ENCODE results near the gene ATOSA.

The ATOSA gene

GRCh38 chr15:52679232-52680040, at the start of gene ATOSA:
TSS of gene ATOSA (minus strand) at chr15:52679388. CDS start at chr15:52678021, 1,367 bp downstream.
- peak; percentile 91 for DNase-seq

GRCh38 chr15:52728899-52729298, 49.7 kb upstream of the ATOSA start:
- no peak for DNase-seq

- DNase-seq: no peak
Measured at GRCh38 chr15:52727815-52728214, 48.6 kb upstream of the ATOSA start.

- DNase-seq: no peak
Measured at GRCh38 chr15:52726195-52726594, 47.0 kb upstream of the ATOSA start.

GRCh38 chr15:52718551-52718950, 39.4 kb upstream of the ATOSA start:
- no peak for DNase-seq

- no peak for DNase-seq
Measured at GRCh38 chr15:52717924-52718323, 38.7 kb upstream of the ATOSA start.

GRCh38 chr15:52717481-52717880, 38.3 kb upstream of the ATOSA start:
- no peak for DNase-seq

- DNase-seq: no peak
Measured at GRCh38 chr15:52716536-52716935, 37.3 kb upstream of the ATOSA start.

GRCh38 chr15:52715411-52715810, 36.2 kb upstream of the ATOSA start:
- DNase-seq: no peak

GRCh38 chr15:52714968-52715367, 35.8 kb upstream of the ATOSA start:
- no peak for DNase-seq

- no peak for DNase-seq
Measured at GRCh38 chr15:52710708-52711389, 31.7 kb upstream of the ATOSA start.

GRCh38 chr15:52710050-52710707, 31.0 kb upstream of the ATOSA start:
- no peak for DNase-seq

- no peak for DNase-seq
Measured at GRCh38 chr15:52709187-52709981, 30.2 kb upstream of the ATOSA start.

- DNase-seq: no peak
Measured at GRCh38 chr15:52706091-52706490, 26.9 kb upstream of the ATOSA start.

GRCh38 chr15:52702390-52702789, 23.2 kb upstream of the ATOSA start:
- no peak for DNase-seq

- DNase-seq: no peak
Measured at GRCh38 chr15:52699457-52699856, 20.3 kb upstream of the ATOSA start.

- no peak for DNase-seq
Measured at GRCh38 chr15:52698514-52698913, 19.3 kb upstream of the ATOSA start.

- DNase-seq: no peak
Measured at GRCh38 chr15:52697051-52697450, 17.9 kb upstream of the ATOSA start.

- no peak for DNase-seq
Measured at GRCh38 chr15:52695154-52695553, 16.0 kb upstream of the ATOSA start.

- no peak for DNase-seq
Measured at GRCh38 chr15:52689562-52689961, 10.4 kb upstream of the ATOSA start.

- DNase-seq: no peak
Measured at GRCh38 chr15:52683580-52683979, 4.4 kb upstream of the ATOSA start.

- no peak for DNase-seq
Measured at GRCh38 chr15:52682781-52683180, 3.6 kb upstream of the ATOSA start.

GRCh38 chr15:52682200-52682599, 3.0 kb upstream of the ATOSA start:
- no peak for DNase-seq

Data from CD4-positive, alpha-beta T cell treated with Interleukin-17A for 4 hours (primary cell).